Activated CD8-positive, alpha-beta memory T cell treated with anti-CD3 and anti-CD28 coated beads, Interleukin-2, amount 50 U/mL, for 24 hours (primary cell): ENCODE data around the gene THUMPD3.

Source experiments
- DNase-seq: peaks from one replicate; pipeline ENCODE4 v3.0.0-alpha.2; 2020; ENCODE audit errors: extremely low read depth

Gene THUMPD3

DNA sequence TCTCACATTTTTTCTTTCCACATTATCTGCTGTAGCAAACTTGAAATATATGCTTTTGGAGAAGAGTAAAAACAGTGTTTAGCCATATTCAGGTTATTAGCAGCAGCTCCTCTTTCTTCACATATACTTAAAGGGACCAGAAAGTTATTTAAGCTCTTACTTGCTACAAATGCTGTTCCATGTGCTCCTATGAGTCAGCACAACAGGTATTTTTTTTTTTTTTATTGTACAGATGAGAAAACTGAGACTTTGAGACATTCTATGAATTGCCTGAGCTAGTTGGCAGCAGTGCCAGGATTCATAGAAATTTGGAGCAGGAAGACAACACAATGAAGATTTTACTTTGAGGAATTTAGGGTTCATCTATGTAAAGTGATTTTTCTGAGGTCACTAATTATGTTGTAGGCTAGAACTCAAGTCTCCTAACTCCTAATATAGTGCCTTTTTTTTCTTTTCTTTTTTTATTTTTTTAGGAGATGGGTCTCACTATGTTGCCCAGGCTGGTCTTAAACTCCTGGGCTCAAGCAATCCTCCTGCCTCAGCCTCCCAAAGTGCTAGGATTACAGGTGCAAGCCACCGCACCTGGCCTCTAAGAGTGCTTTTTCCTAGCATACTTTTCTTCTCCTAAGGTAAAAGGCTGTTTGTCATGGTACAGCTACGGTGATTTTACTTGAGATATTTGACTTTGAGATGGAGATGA lies 58.1 kb downstream of the THUMPD3 start:
- DNase-seq, result no peak

DNA sequence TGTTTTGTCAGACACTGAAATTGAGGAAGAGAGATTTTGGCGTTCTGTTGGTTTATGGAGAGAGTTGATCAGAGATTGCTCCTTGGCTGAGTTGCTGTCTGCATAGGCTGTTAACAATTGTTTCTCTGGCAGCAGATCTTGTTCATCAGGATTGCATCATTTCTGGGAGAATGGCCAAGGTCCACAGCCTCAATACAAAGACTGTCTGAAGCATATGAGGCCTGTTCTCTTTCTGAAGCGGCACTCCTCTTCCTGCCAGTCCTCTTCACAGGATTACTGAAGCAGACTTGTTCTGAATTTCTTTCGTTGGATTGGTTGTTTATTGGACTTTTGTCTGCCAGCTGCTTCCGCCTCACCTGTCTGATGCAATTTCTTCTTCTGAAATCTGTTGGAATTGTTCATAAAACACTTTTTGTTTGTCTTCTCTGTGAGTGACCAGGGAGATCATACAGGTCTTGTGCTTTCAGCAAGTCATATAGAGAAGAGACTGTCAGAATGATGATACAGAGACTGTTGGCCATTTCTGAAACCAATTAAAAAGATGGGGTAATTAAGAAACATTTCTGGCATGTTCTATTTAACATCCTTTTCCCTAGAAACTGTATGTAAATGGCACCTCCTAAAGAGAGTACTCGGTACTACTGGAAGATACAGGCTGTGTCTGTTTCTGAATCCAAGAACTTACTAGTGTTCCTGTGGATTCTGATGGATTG lies 60.0 kb downstream of the THUMPD3 start:
- DNase-seq, result no peak

DNA sequence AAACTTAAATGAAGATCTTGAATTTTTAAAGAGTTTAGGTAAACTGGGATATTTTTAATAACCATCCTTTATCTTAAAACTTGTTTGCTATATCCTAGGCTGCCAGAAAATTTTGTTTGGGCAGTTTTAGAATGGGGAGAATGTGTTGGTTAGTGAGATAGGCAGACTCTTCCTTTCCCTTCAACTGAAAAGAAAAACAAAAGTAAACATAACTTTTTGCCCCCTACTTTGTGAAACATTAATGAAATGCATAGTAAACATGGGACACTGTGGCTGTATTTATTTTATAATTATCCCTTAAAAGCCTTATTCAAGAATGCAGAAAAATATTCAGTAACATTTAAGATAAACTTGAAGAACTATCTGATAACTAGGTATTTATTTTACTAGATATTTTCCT lies 65.6 kb downstream of the THUMPD3 start:
- DNase-seq, result no peak

- DNase-seq, result no peak
Measured at GRCh38 chr3:9430733-9431132, 67.9 kb downstream of the THUMPD3 start.

GRCh38 chr3:9433627-9434521 lies 71.0 kb downstream of the THUMPD3 start:
- no peak for DNase-seq

DNA sequence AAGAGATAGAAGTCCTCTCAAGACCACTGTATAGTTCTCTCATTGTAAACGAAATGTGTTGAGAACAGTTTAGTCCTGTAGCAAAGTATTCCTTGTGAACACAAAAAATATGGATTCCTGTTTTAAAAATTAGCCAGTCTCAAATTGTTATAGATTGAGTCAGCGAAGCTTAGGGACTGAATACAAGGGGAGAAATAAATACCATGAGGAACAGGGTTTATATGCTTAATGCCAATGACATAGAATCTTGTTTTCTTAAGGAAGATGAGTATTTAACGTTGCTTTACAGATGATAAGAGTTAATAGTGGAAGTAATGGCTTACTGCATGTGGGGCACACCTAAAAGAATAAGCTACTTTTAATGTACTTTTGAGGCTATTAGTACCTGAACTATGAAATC lies 72.5 kb downstream of the THUMPD3 start:
- no peak for DNase-seq
